HG03196 (cell line): ENCODE data around the gene IREB2.
"Not testable (repeated sequence)": the region's sequence is repeated elsewhere in the genome, so short reads cannot be mapped to it uniquely, and the experiment has no call there.

Experiments
- ATAC-seq: cut with Tn5 transposase; IDR thresholded peaks from one replicate; pipeline ENCODE4 v1.9.1; 2021; ENCODE audit not compliant: unreplicated experiment

Gene IREB2, protein sequence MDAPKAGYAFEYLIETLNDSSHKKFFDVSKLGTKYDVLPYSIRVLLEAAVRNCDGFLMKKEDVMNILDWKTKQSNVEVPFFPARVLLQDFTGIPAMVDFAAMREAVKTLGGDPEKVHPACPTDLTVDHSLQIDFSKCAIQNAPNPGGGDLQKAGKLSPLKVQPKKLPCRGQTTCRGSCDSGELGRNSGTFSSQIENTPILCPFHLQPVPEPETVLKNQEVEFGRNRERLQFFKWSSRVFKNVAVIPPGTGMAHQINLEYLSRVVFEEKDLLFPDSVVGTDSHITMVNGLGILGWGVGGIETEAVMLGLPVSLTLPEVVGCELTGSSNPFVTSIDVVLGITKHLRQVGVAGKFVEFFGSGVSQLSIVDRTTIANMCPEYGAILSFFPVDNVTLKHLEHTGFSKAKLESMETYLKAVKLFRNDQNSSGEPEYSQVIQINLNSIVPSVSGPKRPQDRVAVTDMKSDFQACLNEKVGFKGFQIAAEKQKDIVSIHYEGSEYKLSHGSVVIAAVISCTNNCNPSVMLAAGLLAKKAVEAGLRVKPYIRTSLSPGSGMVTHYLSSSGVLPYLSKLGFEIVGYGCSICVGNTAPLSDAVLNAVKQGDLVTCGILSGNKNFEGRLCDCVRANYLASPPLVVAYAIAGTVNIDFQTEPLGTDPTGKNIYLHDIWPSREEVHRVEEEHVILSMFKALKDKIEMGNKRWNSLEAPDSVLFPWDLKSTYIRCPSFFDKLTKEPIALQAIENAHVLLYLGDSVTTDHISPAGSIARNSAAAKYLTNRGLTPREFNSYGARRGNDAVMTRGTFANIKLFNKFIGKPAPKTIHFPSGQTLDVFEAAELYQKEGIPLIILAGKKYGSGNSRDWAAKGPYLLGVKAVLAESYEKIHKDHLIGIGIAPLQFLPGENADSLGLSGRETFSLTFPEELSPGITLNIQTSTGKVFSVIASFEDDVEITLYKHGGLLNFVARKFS

DNA sequence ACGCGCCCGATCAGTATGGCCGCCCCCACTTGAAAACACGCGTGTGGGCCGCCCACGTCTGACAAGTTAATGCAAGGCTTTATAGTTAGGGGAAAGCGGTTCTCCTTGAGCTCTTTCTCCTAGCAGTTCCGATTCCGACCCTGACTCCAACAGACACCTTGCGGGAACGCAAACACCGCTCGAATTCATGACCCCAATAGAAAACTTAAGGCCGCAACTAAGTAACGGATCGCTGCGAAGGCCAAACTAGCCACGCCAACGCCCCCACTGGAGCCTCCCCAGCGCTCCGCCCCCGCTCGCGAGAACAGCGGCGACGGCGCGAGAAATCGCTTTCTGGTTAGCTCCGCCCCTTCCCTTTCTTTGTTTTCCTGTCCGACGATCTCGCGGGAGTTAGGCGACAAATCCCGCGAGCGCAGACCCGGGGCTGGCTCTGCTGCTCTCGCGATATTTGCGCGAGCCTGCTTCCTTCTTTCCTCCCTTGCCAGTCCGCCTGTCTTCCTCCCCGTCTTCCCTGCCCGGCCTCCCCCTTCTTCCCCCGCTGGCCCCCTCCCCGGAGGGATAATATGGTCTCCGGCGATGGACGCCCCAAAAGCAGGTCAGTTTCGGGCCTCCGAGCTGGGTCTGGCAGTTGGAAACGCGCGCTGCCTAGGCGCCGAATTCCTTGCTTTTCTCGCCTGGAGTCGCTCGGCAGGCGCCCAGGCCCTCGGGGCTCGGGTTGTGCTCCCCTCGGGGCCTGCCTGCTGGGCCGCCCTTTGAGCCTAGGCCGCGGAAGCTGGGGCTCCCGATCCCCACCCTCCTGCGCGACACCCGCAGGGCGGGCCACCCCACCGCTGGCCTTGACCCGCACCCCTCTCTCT is at the start of gene IREB2:
TSS of gene IREB2 (plus strand) at position 455 of the 857 bp plus-strand sequence. CDS start at position 577, 122 bp downstream.
- peak; percentile 86 for ATAC-seq

DNA sequence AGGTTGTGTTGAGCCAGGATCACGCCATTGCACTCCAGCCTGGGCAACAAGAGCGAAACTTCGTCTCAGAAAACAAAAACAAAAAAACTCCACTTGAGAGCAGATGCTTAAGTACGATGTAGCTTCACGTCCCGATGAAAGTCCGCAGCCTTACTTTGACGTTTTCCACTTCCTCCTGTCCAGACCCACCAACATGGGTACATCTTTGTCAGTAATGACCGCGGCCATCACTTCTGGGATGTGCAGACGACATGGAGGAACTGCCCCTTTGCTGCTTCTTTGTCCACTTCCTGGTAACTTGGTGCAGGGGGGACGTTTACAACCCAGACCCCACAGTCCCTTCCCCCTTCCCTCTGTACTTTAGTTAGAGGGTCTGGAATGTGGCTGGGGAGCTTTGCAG is 49.2 kb upstream of the IREB2 start:
- no peak for ATAC-seq

DNA sequence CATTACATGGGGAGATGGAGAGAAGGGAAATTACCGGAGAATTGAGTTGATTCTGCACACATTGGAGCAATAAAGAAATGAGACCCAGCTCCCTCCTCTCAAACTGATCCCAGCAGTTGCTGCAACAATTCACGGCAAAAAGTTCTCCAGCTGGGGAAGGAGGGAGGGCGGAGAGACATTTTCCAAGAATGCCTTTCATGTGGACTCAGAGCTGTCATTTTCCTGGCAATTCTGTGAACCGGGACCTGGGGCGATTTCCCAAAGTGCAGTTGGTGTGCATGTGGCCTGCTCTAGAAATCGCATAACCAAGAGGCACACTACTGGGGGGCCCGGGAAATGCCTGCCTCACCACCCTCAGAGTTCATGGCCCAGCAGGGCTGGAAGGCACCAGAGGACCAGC is 48.7 kb upstream of the IREB2 start:
- ATAC-seq = no peak

DNA sequence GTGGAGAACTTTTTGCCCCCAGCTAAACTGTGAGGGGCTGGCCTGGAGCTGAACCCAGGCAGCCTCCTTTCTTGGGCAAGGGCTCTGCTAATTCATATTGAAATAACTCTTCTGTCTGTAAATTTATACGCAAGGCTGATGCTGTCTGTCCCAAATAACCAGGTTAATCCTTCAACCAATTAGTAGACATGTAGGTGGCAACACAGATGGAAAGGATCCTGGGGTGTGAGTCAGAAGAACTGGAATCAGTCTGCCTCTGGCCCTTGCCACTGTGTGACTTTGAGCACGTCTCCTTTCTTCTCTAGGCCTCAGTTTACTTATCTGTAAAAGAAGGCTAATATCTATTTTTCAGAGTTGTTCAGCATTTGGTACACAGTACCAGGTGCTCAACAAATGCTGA is 48.3 kb upstream of the IREB2 start:
- ATAC-seq = no peak

DNA sequence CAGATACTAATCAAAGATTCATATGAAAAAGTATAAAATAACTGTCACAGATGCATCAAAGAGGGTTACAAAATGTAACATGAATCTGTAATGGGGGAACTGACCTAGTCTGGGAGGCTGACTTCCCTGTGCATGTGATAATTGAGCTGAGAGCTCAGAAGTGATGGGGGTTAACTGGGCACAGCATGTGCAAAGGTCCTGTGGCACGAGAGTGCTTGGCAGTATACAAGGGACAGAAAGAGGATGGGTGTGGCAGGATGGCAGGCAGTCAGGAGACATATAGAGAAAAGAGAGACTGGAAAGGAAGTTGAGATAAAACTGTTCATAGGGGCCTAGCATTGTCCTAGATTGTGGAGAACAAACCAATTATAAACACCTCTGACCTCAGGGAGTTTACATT is 47.8 kb upstream of the IREB2 start:
- ATAC-seq = no peak

DNA sequence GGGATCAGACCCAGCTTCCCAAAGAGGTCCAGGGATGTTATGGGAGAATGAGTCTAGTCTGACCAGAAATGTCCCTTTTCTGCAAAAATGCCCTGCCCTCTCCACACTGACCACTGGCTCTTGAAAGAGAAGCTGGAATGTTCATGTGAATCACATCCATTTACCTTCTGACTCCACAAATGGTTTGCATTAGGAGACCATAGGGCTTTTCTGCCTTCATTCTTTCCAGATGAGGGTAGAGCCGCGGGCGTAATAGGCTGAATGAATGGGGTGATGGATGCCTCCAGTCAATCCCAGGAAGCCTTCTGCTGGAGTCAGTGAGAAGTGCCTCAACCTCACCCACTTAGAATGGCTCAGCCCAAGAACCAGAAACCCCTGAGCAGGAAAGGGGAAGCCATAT is 47.2 kb upstream of the IREB2 start:
- no peak for ATAC-seq

DNA sequence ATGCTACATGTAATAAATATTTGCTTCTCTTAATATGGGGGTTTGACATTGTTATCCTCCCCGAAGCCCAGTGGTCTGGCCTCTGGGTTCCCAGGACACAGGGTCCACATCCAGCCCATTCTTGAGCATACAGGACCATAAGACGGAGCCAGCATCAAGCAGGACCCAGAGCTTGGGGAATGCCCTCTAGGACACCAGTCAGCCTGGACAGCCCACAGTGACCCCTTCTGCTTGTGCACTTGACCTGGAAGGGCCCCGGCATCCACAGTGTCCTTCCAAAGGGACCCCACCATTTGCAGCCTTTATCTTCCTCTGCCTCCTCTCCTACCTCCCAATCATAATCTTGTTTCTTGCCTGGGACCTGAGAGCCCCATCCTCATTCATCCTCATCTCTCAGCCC is 46.2 kb upstream of the IREB2 start:
- no peak for ATAC-seq

DNA sequence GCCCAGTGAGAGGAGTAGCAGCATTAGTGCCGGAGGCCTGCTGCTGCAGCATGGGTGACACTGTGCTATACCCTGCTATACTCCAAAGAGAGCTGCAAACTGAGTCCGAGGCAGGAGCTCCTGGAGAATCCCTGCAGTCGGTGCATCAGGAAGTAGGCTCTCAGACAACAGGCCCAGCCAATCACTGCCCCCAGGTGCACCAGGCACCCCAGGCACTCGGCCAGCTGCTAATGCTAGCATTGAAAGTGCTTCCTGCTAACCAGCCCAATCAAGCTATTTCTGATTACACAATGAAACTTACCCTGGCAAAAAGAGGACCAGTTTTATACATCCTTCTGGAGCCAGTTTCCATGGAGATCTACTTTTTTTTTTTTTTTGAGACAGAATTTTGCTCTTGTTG is 45.6 kb upstream of the IREB2 start:
- ATAC-seq = no peak

DNA sequence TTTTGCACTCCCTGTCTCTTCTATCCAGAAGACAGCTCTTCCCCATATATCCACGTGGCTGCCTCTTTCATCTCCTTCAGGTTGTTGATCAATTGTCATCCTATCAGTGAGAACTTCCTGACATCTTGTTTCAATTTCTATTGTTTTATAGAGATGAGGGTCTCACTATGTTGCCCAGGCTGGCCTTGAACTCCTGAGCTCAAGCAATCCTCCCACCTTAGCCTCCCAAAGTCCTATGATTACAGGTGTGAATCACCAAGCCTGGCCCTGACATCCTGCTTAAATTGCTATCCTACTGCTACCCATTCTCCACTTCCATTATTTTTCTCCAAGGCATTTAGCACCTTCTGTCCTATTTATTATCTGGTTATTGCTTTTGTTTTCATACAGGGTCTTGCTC is 44.9 kb upstream of the IREB2 start:
- no peak for ATAC-seq

DNA sequence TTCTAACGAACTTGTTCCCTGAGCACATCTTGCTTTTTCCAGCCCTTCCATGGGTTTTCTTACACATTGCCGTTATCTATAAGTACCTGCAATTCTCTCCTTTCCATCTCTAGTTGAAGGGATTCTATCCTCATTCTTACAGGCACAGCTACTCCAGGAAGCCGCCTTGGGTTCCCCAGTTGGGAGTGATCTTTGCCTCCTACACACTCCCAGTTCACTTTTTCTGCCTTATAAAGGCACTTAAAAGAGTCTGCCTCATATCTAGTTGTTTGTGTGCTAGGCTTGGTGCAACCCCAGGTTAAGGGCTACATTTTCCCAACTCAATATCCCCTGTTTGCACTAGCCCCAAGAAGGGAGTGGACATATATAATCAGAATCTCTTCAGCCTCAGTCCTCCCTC is 44.0 kb upstream of the IREB2 start:
- ATAC-seq = no peak

DNA sequence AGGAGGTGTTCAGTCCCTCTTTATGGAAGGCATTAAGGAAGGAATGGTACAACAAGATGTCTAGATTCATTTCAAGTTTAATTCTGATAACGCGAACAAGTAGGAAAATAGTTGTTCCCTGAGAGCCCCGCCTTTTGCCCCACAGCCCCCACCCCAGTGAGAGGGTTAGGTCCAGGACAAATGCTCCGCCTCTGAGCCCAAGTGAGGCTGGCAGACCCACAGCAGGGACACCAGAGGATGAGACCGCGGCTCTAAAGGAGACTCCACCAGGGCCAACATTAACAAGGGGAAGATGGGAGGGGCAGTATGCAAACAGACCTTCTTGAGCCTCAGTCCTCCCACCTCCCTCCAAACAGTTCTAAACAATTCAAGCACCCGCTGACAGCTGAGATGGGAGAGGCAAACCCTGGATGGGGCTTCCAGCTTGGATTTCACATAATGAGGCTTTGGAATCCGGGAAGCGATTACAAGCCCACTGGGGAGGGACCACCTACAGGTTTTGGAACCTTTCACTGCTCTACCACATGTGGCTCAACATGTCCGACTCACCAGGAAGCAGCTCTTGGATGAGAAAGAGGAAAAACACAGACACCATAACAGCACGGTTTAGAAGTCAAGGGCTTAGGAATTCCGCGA is 42.9 kb upstream of the IREB2 start:
- no peak for ATAC-seq

DNA sequence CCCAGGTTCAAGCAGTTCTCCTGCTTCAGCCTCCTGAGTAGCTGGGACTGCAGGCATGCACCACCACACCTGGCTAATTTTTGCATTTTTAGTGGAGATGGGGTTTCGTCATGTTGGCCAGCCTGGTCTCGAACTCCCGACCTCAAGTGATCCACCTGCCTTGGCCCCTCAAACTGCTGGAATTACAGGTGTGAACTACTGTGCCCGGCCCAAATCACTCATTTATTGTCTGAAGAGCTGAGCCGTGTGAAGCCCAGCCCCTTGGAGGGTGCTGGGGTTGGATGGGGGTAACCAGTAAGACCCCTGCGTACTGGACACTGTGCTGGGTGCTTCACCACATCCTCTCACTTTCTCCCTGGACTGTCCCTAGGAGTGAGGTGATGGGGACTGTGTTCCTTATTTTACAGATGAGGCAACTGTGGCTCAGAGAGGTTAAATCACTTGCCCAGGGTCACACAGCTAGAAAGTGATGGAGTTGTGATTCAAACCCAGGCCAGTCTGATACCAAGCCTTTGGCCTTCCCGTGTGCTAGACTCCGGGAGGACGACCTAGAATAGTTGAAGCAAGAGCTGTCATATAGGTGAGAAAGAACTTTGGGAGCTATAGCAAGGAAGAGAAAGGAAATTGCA is 41.7 kb upstream of the IREB2 start:
- no peak for ATAC-seq

DNA sequence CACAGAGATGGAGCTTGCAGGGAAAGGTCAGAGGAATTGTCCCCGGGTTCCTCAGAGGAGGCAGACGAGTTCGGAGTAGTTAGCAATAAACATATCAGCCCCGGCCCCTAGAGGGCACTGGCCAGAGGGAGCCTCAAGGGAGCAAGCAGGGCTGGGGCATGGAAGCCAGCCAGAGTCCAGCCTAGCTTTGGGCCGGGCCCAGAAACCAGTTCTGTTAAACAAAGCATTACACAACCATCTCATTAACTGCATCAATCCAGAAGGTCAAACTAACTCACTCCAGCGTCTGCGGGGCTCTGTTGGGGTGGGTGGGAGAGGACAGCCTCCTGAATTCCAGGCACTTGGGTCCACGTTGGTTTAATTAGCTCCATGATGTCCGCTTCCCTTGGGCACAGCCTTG is 41.0 kb upstream of the IREB2 start:
- ATAC-seq = no peak

DNA sequence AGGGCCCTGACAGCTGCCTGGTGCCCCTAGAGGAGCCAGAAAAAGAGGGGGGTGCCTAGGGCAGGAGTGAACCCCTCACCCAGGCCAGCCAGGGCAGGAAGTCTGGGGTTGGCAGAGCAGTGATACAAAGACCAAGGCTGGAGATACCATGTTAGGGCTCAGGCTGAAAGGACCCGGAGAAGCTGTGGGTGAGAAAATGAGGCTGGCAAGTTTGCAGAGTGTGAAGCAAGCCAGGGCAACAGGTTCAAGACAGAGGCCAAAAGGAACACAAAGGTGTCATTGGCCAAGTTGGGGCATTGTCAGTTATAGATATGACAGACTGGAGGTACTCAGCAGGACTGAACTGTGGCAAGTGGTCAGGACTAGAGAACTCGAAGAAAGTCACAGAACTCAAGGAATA is 40.6 kb upstream of the IREB2 start:
- no peak for ATAC-seq

DNA sequence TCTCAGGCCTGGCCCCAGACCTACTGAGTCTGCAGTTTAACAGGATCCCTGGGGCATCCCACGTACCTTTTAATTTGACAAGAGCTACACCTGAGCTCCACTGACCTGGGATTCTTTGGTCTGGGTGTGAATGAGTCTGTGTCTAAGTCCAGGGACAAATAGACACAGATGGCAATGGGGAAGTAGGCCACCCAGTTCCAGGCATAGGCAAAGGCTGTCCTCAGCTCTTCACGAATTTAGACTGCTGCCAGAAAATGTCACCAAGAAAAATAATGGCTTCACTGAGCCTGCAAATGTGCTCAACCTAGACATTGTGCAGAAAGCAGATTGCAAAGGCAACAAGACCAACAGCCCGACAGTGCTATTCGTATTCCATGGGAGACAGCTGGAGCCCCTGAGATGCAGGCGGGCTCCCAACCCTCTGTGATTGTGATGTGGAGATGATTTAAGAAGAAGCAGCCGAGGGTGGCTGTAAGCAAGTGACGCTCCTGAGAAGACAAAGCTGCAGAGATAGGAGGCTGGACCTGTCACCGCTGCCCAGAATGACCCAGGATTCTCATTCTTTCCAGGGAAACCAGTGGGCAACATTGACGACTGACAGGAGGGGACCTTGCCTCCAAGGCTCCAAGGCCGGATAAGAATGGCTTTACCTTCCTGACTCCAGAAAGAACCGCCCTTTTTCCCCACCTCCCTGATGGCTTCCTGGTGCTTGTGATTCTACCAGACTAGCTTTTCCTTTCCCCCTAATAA is 39.8 kb upstream of the IREB2 start:
- no peak for ATAC-seq

DNA sequence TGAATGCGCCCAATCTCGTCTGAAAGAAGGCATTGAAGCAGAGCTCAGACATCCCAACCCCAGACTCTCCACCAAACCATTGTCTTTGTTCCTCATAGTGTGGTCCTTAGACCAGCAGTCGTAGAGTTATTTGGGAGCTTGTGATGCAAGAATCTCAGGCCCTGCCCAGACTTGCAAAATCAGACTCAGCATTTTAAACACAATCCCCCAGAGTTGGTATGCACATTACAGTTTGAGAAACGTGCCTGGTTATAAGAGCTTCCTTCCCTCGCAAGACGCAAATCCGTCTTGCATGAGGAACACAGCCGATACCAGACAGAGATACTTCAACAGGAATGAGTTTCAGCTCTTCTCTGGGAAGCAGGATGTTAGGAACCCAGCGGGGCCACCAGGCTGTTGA is 38.9 kb upstream of the IREB2 start:
- ATAC-seq = no peak

DNA sequence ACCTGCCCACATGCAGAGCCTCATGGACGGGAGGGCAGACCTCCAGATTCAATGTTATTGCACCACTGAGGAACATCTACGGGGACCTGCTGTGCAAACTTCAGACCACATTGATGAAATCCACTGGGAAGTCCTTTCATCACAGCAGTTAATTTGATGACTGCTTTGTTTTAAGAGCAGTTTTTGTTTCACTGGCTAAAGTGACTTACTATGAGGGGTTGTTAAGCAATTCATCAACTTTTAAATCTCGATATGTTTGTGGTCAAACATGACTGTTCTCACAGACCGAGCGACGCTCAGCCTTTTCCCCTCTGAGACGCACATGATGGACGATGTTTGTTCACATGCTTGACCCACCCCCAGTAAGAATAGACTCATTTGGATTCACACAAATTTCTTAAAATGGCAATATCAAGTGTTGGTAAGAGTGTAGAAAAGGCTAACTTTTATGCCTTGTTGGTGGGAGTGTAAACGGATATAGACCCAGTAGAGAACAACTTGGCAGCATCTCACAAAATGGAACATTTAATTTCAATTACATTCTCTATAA is 35.9 kb upstream of the IREB2 start:
- ATAC-seq = no peak

DNA sequence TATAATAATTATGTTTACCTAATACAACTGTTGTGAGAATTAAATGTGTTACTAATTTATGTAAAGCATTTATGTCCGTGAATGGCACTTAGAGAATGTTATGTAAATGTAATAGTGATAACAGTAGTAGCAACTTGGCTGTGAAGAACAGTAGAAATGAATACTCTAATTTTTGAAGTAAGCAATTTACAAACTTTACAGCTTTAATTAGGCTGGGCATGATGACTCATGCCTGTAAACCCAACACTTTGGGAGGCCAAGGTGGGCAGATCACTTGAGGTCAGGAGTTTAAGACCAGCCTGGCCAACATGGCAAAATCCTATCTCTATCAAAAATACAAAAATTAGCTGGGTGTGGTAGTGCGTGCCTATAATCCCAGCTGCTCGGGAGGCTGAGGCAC is 33.9 kb upstream of the IREB2 start:
- ATAC-seq = no peak

DNA sequence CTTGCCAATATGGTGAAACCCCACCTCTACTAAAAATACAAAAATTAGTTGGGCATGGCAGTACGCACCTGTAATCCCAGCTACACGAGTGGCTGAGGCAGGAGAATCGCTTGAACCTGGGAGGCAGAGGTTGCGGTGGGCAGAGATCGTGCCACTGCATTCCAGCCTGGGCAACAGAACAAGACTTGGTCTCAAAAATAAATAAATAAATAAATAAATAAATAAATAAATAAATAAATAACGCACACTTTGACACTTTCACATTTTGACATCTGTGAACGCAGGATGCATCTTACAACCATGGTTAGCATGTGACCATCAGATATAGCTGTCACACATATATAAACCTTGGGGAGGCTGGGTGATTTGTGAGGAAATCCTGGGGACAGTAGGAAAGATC is 33.2 kb upstream of the IREB2 start:
- not testable (repeated sequence) for ATAC-seq
